Thyroid gland (tissue), 4 donors: ENCODE results near the gene GRID2IP. TPM values are rescaled to one million over a fixed set of nuclear protein-coding genes. Genes with fewer than 3 reads are reported as not detected.

ENCODE experiments used
- DNase-seq, 2 donors: peaks; one replicate each; pipeline ENCODE4 v3.0.0-alpha.2; 2019
- H3K27ac ChIP-seq, 3 donors: fragments of 200-600 bp; sonication (generic); 1 replicate in 2 of 3; 2 replicates in 1 of 3; pipeline ENCODE4 v1.5.1; 2016 to 2019; ENCODE audit warnings: mild to moderate bottlenecking in 1 of 3, moderate library complexity in 1 of 3
- H3K27me3 ChIP-seq: fragments of 200-600 bp; sonication (generic); one replicate; pipeline ENCODE4 v1.5.1; 2019
- H3K36me3 ChIP-seq, 2 donors: fragments of 200-600 bp; sonication (generic); one replicate each; pipeline ENCODE4 v1.5.1; 2016 to 2019
- H3K4me1 ChIP-seq, 2 donors: fragments of 200-600 bp; sonication (generic); one replicate each; pipeline ENCODE4 v1.5.1; 2017 to 2019
- H3K4me3 ChIP-seq, 3 donors: fragments of 200-600 bp; sonication (generic); replicated peaks in 1 of 3; 1 replicate in 2 of 3; 2 replicates in 1 of 3; pipeline ENCODE4 v1.5.1; 2016; ENCODE audit warnings: mild to moderate bottlenecking in 1 of 3
- H3K9me3 ChIP-seq: fragments of 200-600 bp; sonication (generic); one replicate; pipeline ENCODE4 v1.5.1; 2017
- CTCF ChIP-seq, 6 experiments: fragments of 200-600 bp in 3 of 6; fragments of 450-650 bp in 3 of 6; sonication (generic) in 3 of 6; IDR thresholded peaks; one replicate each; pipeline ENCODE4 v1.5.1; 2016 to 2019; ENCODE audit warnings: antibody characterized with exemption in 6 of 6, mild to moderate bottlenecking in 2 of 6, inconsistent platforms in 1 of 6, moderate library complexity in 1 of 6
- POLR2A ChIP-seq, 2 donors: fragments of 450-650 bp; IDR thresholded peaks; one replicate each; pipeline ENCODE4 v1.6.1; 2017; ENCODE audit warnings: antibody characterized with exemption in 2 of 2, mild to moderate bottlenecking in 2 of 2, moderate library complexity in 1 of 2
- WGBS, 2 donors: methylation state at CpG; one replicate each; pipeline ENCODE4 v1.1.5; 2017; 5-methylcytosine and 5-hydroxymethylcytosine counted together
- intact Hi-C: fragments of 100-400 bp; cut with DNase I; formaldehyde crosslinking; loops from one replicate; pipeline ENCODE4 v1.15.1; 2023
- total RNA-seq, 4 donors: library from RNA; depleted of rRNA; stranded (reverse); fragments of >200 nt; gene quantifications; one replicate each; pipeline ENCODE4 v1.2.3, GENCODE V29; 2016

Gene GRID2IP
- total RNA-seq, 4 donors from 2014 or later, result 0.13 to 0.67 (median 0.40) TPM

DNA sequence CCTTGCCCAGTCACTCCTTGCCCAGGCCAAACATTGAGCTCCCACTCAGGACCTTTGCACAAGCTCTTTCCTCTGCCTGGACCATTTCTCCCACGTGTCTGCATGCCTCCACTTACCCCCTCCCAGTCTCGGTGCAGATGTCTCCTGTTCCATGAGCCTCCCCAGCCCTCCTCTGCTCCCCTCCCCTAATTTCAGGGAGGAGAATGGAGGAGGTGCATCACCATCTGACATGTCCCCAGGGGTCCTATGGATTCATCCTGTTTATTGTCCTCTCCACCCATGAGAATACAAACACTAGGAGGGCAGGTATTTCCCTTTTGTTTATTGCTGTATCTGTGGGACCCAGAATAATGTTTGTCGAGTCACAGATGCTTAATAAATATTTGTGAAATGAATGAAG is 8.6 kb upstream of the GRID2IP start:
- intact Hi-C loops, result no loop called here
- Histone ChIP-seq H3K9me3 (no peaks in the 10 kb centered on the region), H3K4me1 (no peaks in the 10 kb centered on the region), H3K36me3 (no peaks in the 10 kb centered on the region), H3K27me3 (no peaks in the 10 kb centered on the region), H3K27ac (no peak overlapping the region), H3K4me3 (no peak overlapping the region)
- WGBS, 2 donors, result 35 to 39% methylated on average over 3 of the region's 3 CpGs
- DNase-seq, result no peak
- no peak for TF ChIP-seq POLR2A (IDR thresholded peaks at IDR 0.05)
- no peak for TF ChIP-seq CTCF (IDR thresholded peaks at IDR 0.05)

DNA sequence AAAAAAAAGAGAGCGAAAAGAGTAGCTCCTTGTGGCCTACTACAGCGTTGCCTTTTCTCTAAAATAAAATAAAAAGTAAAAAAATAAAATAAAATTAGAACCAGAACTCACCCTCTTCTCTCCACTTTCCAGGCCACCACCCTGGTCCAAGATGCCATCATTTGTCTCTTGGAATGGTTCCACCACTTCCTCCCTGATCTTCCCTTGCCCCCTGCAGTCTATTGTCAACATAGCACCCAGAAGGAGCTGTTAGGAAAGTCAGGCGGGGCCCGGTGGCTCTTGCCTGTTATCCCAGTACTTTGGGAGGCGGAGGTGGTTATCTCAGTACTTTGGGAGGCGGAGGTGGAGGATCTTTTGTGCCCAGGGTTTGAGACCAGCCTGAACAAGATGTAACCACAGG is 7.6 kb upstream of the GRID2IP start:
- 53 to 61% methylated on average over 6 of the region's 6 CpGs for WGBS, 2 donors
- H3K9me3 ChIP-seq, result no peaks in the 10 kb centered on the region
- no peaks in the 10 kb centered on the region for H3K27me3 ChIP-seq
- no peaks in the 10 kb centered on the region for H3K36me3 ChIP-seq
- intact Hi-C loops, result no loop called here
- H3K4me1 ChIP-seq, result no peaks in the 10 kb centered on the region
- DNase-seq, result peak in 1 of 2 donors; percentile 7
- no peak overlapping the region for H3K27ac ChIP-seq
- TF ChIP-seq POLR2A (IDR thresholded peaks at IDR 0.05) (no peak), CTCF (IDR thresholded peaks at IDR 0.05) (no peak)
- H3K4me3 ChIP-seq, result no peak overlapping the region

DNA sequence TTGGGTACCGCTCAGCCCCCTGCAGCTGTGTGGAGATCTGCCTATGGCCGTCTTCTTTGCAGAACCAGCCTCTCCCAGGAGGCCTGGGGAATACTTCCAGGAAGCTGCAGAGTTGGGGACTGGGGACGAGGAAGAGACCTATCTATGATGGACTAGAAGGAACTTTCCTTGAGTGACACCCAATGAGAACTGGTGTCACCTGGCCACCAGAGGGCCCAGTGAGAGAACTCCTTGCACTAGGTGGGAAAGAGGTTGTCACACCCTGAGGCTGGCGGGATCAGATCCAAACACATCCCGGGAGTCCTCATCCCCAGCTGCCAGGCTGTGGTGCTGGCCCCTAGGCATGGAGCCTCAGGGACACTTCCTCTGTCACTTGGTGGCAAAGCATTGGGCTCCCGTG is 4.9 kb upstream of the GRID2IP start:
- H3K36me3 ChIP-seq, result no peaks in the 10 kb centered on the region

DNA sequence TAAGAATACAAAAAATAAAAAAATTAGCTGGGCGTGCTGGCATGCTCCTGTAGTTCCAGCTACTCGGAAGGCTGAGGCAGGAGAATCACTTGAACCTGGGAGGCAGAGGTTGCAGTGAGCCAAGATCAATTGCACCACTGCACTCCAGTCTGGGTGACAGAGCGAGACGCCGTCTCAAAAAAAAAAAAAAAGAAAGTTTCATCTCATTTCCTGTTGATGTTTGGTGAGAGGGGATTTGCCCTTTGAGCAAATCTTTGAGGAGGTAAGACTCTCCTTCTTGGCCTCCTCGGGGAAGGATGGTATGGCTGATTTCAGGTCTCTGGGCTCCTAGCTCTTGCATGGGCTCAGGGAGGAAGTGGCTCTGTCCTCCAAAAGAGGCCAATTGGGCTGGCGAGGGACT is 3.6 kb upstream of the GRID2IP start:
- no peak overlapping the region for H3K4me3 ChIP-seq
- TF ChIP-seq POLR2A (IDR thresholded peaks at IDR 0.05) (no peak), CTCF (IDR thresholded peaks at IDR 0.05) (no peak)
- no peak overlapping the region for H3K27ac ChIP-seq
- WGBS, 2 donors, result 50 to 57% methylated on average over 7 of the region's 7 CpGs
- intact Hi-C loops, result no loop called here
- no peaks in the 10 kb centered on the region for H3K27me3 ChIP-seq
- H3K36me3 ChIP-seq, result no peaks in the 10 kb centered on the region
- no peak for DNase-seq
- H3K4me1 ChIP-seq, result no peaks in the 10 kb centered on the region
- H3K9me3 ChIP-seq, result no peaks in the 10 kb centered on the region

More for the DNA sequence above, 4.9 kb upstream of the GRID2IP start:
- intact Hi-C loops, result no loop called here
- Histone ChIP-seq H3K27me3 (no peaks in the 10 kb centered on the region), H3K9me3 (no peaks in the 10 kb centered on the region), H3K27ac (no peak overlapping the region), H3K4me3 (no peak overlapping the region), H3K4me1 (no peaks in the 10 kb centered on the region)
- 21 to 65% methylated on average over 4 to 5 of the region's 6 CpGs for WGBS, 2 donors
- TF ChIP-seq CTCF (IDR thresholded peaks at IDR 0.05), result peak in 1 of 6 experiments; percentile 14
- TF ChIP-seq POLR2A (IDR thresholded peaks at IDR 0.05), result no peak
- DNase-seq, result peak in 1 of 2 donors; percentile 6

DNA sequence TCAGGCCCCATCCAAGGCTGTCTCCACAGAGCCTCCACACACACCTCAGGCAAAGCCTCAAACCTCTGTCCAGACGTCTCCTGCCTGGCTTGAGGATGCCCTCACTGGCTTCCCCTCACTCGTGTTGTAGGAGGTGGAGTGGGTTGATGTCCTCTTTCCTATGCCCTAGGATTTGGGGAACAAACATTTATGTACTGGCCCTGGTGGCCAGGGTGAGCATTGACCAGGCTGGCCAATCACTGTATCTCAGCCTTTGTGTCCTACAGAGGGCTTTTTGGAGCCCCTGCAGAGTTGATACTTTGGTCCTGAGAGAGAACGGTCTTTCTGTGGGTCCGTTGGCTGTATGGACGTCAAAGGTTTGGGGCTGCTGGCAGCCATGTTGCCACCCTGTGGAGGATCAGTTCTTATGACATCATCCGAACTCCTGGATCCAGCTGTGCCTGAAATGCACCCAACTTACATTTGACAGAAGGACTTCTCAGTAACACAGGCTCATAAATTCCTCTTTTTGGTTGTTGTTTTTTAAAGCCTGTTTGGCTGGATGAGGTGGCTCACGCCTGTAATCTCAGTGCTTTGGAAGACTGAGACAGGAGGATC is 2.3 kb upstream of the GRID2IP start:
- Histone ChIP-seq H3K27me3 (no peaks in the 10 kb centered on the region), H3K4me3 (no peak overlapping the region), H3K9me3 (no peaks in the 10 kb centered on the region), H3K4me1 (no peaks in the 10 kb centered on the region), H3K36me3 (no peaks in the 10 kb centered on the region), H3K27ac (no peak overlapping the region)
- TF ChIP-seq POLR2A (IDR thresholded peaks at IDR 0.05) (no peak), CTCF (IDR thresholded peaks at IDR 0.05) (no peak)
- no peak for DNase-seq
- intact Hi-C loops, result no loop called here
- 75 to 76% methylated on average over 3 to 7 of the region's 7 CpGs for WGBS, 2 donors
